Dermis microvascular lymphatic vessel endothelial cell (primary cell): ENCODE data around the gene QRFP. TPM values are rescaled to one million over a fixed set of nuclear protein-coding genes. Genes with fewer than 3 reads are reported as not detected.
A peak's percentile ranks its signal among the peaks of the same experiment; 100 is the strongest.
"Not testable (repeated sequence)": the region's sequence is repeated elsewhere in the genome, so short reads cannot be mapped to it uniquely, and the experiment has no call there.

ENCODE experiments used
- DNase-seq, 2 donors: peaks; one replicate each; pipeline versions ENCODE4 v3.0.0 to v3.0.0-alpha.2; 2010; ENCODE audit warnings: low read depth in 2 of 2
- total RNA-seq: library from RNA; depleted of rRNA; stranded (reverse); fragments of >200 nt; gene quantifications from 2 replicates; pipeline ENCODE4 v1.2.1, GENCODE V29; 2014

The QRFP gene
- total RNA-seq, 1 donor from 2014 or later: not detected

DNA sequence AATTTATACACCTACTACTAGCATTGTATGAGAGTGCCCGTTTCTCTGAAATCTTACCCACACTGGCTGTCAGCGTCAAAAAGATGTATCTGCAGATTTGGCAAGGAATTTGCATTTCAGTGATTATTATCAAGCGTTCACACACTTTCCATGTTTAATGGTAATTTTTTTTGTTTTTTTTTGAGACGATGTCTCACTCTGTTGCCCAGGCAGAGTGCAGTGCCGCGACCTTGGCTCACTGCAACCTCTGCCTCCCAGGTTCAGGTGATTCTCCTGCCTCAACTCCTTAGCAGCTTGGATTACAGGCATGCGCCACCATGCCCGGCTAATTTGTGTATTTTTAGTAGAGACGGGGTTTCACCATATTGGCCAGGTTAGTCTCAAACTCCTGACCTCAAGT is 47.3 kb downstream of the QRFP start:
- no peak for DNase-seq

DNA sequence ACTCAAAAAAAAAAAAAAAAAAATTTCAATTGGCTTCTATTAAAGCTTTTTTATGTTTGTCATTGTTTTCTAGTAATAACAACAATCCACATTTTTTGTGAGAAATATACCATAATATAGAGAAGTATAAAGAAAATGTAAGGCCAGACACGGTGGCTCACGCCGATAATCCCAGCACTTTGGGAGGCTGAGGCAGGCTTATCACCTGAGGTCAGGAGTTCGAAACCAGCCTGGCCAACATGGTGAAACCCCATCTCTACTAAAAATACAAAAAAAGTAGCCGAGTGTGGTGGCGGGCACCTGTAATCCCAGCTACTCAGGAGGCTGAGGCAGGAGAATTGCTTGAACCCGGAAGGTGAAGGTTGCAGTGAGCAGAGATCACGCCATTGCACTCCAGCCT is 48.1 kb downstream of the QRFP start:
- DNase-seq: not testable (repeated sequence)

DNA sequence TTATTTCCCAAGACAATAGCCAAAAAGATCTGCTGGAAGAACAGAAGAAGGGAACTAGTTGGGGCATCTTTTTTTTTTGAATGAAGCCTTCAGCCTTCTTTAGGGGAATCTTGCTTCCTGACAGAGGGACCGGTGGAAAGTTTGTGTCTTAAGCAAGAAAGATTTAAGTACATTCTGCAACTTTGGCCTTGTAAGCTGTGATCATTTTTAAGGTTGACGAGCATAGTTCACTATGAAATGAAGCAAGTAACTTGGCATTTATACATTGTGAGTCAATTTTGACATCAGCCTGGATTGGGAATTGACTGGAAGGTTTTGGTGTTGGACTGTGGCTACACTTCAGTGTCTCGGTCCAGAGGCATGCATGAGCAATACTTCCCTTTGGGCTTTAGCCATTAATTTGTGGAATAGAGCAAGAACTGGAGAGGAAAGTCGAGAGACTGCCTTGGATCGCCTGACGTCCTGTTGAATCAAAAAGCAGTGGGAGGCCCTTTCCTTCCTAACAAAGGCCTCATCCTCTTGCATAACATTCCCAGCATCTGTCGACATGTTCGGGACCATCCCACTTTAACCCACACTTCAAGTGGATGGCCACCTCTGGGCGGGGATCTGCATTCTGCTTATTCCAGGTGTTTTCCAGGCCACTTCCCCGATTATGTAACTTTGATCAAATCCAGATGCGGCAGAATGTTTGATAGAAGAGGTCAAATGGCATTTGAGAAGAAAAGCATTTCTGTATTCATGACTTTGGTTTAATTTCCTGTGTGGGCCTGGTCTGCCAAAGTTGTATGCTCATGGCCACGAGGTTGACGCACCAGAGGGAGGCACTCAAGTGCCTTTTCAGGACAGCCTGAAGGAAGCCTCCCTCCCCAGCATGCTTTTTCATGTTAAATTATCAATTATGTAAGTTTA is 49.0 kb downstream of the QRFP start:
- DNase-seq: peak; percentile 89 to 95

DNA sequence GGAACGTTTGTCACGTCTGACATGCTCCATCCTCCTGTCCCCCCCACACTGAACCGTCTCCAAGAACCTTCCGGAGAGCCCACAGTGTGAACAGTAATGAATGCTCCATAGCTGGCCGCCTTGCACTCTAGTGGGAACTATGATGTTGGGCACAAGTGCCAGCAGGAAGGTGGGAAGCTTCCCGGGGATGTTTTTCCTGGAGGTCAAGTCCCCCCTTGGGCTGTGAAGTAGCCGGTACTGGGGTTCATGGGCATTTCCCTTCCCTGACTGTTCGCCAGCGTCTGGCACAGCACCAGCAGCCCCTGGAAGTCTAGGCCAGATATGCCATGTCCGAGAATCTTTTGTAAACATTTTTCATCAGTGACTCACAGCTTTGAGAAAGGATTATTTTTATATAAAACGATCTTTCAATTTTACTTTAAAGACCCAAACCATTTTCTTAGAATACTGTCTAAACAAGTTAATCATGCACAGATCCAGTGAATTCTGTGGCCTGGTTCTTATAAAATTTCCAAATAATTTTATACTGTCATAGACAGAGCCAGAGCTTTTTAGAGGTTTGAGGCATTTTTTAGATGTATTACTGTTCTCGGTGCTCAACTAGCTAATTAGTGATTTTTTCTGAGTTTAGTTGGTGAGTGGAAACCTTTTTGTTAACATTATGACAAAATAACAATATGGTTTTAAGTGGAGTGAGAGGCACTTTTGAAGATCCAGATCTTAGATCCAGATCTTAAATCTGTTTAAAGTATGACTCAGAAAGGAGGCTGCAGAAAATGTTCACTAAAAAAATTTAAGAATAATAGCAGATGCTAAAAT is 49.9 kb downstream of the QRFP start:
- peak in 1 of 2 donors; percentile 84 for DNase-seq

DNA sequence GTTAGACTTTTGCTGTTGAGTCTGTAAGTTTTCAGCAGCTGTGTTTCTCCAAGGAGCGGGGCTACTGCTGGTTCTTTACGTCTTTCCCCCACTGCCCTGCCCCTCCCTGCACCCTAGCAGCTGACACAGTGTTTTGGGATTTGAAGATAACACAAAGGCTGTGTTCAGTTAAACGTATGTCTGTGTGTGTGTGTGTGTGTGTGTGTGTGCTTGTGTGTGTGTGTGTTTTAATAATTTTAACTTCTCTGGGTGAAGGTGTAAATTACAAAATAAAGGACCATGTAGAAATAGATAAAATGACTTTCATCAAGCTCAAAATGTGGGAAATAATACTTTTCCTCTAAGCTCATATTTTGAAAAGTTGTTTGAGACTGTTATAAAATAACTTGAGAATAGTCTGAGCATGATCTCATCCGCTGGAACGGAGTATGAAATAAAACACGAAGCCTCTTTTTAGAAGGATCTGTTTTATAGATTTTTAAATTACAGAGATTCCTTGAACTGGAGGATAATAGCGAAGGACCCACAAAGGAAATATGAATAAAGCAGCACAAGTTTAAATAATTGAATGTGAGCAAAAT is 50.6 kb downstream of the QRFP start:
- peak in 1 of 2 donors; percentile 50 for DNase-seq

DNA sequence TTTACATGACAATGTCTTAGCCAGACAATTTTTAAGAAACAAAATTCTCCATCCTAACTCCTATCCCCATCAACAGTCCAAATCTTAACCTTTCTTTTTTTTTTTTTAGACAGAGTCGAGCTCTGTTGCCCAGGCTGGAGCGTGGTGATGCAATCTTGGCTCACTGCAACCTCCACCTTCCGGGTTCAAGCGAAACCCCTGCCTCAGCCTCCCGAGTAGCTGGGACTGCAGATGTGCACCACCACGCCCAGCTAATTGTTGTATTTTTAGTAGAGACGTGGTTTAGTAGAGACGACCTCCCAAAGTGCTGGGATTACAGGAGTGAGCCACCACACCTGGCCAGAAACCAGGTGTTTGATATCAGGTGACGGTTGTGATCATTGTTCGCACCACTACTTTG is 51.4 kb downstream of the QRFP start:
- no peak for DNase-seq

DNA sequence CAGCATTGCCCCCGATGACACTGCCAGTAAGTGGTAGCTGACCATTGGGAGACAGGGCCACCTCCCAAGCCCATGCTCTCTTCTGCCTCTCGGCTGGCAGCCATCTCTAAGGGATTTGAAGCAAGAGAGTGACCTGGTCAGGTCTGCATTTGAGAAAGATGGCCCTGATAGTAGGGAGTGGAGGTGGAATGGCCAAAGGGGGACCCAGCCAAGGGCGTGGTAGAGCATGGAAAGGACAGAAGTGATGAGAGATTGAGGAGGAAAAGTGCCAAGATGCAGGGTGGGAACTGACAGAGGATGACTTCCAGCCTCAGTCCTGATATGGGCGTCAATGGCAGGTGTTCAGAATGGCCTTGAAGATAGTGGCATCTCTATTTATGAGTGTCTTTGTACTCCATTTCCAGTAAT is 52.6 kb downstream of the QRFP start:
- DNase-seq: no peak

DNA sequence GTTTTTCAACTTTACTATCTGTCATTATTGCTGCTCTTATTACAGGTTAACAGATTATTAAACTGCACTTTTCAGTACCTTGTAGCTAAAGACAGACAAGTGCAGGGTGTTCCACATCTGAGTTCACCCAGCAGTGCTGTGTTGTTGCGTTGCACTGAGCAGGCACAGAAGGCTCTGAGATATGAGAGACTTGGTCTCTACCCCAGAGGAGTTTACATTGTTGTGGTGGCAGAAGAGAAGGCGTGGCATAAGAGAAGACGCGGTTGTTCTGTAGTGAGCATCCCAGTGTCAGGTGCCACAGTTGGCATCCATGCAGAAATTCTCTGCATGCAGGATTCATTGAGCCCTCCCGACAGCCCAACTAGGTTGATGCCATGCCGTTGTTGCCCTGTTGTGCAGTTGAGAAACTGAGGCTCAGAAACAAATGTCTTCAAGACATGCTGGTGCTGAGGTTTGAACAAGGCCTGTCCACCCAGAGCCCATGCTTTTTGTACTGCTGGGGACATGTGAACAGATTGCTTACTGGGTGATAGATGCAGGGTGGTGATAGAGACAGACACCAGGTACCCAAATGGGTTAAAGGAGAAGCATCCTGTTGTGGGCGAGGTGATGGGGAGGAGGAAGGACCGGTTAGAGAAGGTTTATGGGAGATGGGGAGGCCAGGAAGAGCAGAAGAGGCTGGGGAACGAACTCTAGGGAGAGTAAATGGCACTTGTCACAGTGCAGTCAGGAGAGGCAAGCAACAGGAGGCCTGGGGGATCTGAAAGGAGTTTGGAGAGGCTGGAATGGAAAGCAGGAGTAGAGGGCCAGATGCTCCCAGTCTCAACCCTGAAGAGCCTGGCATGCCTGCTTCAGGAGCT is 53.3 kb downstream of the QRFP start:
- DNase-seq: no peak

Other genes starting within 250 kb of the QRFP start
- gene PRDM12, start 232.2 kb downstream of the QRFP start, total RNA-seq: not detected in 2 replicates
- 22.3 and 27.7 TPM in 2 replicates for gene EXOSC2, start 203.0 kb downstream of the QRFP start, total RNA-seq
- gene ABL1, start 61.6 kb downstream of the QRFP start, total RNA-seq: 21.8 and 38.3 TPM in 2 replicates
- gene FIBCD1, start 42.4 kb upstream of the QRFP start, total RNA-seq: under 0.01 TPM in 1 of 2 replicates, not detected in the other
- 1.2 and 5.1 TPM in 2 replicates for gene LAMC3, start 112.4 kb upstream of the QRFP start, total RNA-seq
- gene AIF1L, start 199.7 kb upstream of the QRFP start, total RNA-seq: 1.6 and 2.4 TPM in 2 replicates
- gene NUP214, start 228.8 kb upstream of the QRFP start, total RNA-seq: 7.6 and 10.2 TPM in 2 replicates